ENCODE data around the gene PLD1.

DNA sequence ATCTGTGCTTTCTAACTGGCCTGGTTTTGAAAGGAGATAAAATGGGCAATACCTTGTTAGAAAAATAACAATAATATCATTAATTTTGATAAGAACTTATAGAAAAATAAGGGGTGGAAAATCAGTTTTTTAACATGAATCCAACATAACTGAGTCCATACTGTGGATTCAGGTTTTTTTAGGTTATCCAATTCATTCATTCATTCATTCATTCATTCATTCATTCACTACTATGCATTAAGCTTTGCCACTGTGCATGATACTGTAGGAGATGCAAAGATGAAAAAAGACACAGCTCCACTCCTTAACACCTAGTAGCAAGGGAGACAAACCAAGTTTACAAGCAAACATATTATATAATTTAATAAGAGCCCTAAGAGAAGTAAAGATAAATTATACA is 253.1 kb downstream of the PLD1 start:
- TF ChIP-seq, protein P1, sequence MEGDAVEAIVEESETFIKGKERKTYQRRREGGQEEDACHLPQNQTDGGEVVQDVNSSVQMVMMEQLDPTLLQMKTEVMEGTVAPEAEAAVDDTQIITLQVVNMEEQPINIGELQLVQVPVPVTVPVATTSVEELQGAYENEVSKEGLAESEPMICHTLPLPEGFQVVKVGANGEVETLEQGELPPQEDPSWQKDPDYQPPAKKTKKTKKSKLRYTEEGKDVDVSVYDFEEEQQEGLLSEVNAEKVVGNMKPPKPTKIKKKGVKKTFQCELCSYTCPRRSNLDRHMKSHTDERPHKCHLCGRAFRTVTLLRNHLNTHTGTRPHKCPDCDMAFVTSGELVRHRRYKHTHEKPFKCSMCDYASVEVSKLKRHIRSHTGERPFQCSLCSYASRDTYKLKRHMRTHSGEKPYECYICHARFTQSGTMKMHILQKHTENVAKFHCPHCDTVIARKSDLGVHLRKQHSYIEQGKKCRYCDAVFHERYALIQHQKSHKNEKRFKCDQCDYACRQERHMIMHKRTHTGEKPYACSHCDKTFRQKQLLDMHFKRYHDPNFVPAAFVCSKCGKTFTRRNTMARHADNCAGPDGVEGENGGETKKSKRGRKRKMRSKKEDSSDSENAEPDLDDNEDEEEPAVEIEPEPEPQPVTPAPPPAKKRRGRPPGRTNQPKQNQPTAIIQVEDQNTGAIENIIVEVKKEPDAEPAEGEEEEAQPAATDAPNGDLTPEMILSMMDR (IDR thresholded peaks at IDR 0.05; ENCODE audit: low read depth, low read length, poor library complexity, severe bottlenecking): no peak
- TF ChIP-seq EZH2phosphoT487 (IDR thresholded peaks at IDR 0.05; ENCODE audit: borderline replicate concordance, low read length): no peak
